K562 (cell line): ENCODE measurements around the gene SPIB. TPM values are rescaled to one million over a fixed set of nuclear protein-coding genes. Genes with fewer than 3 reads are reported as not detected.

ENCODE experiments used
- CSDE1 ChIP-seq, 2 experiments: fragments of 450-650 bp; IDR thresholded peaks; 2 replicates each; pipeline ENCODE4 v1.6.1; 2016; ENCODE audit warnings: mild to moderate bottlenecking in 1 of 2
- CXXC5 ChIP-seq: fragments of 250-450 bp; sonication (Bioruptor Pico); IDR thresholded peaks from 2 replicates; pipeline ENCODE4 v1.8.0; 2022; ENCODE audit warnings: inconsistent platforms, mild to moderate bottlenecking, moderate library complexity
- DNMT1 ChIP-seq: fragments of 450-650 bp; IDR thresholded peaks from 2 replicates; pipeline ENCODE4 v1.6.1; 2016; ENCODE audit warnings: antibody characterized with exemption, mild to moderate bottlenecking
- EWSR1 ChIP-seq: fragments of 450-650 bp; IDR thresholded peaks from 2 replicates; pipeline ENCODE4 v1.6.1; 2018; ENCODE audit warnings: borderline replicate concordance, mild to moderate bottlenecking, low read depth, moderate library complexity; ENCODE audit not compliant: partially characterized antibody
- MAFK ChIP-seq: IDR thresholded peaks from 2 replicates; pipeline ENCODE4 v1.6.1; 2011; ENCODE audit warnings: low read length, improper control_type of control experiment
- MTA3 ChIP-seq: fragments of 450-650 bp; formaldehyde crosslinking; IDR thresholded peaks from 2 replicates; pipeline ENCODE4 v1.6.1; 2017; ENCODE audit warnings: mild to moderate bottlenecking, borderline replicate concordance
- NFE2 ChIP-seq: IDR thresholded peaks from 2 replicates; pipeline ENCODE4 v1.6.1; 2014; ENCODE audit warnings: antibody characterized with exemption, low read depth
- PHF20 ChIP-seq: fragments of 450-650 bp; IDR thresholded peaks from 2 replicates; pipeline ENCODE4 v1.6.1; 2018; ENCODE audit not compliant: partially characterized antibody
- RNF2 ChIP-seq: sonication (generic); IDR thresholded peaks from 2 replicates; pipeline ENCODE4 v1.6.1; 2016
- SMAD1 ChIP-seq: fragments of 150-350 bp; IDR thresholded peaks from 2 replicates; pipeline ENCODE4 v1.6.1; 2014; ENCODE audit warnings: low read length, low read depth; ENCODE audit not compliant: partially characterized antibody
- TARDBP ChIP-seq: fragments of 450-650 bp; IDR thresholded peaks from 2 replicates; pipeline ENCODE4 v1.6.1; 2016
- ZNF316 ChIP-seq: fragments of 450-650 bp; IDR thresholded peaks from 2 replicates; pipeline ENCODE4 v1.6.1; 2016
- ZNF780A ChIP-seq: fragments of 250-450 bp; sonication (Bioruptor Pico); IDR thresholded peaks from 2 replicates; pipeline ENCODE4 v1.5.0; 2021; ENCODE audit warnings: mild to moderate bottlenecking
- polyA plus RNA-seq, 8 experiments: library from polyadenylated mRNA; depleted of rRNA in 4 of 8; stranded (reverse) in 5 of 8; unstranded in 3 of 8; fragments of >200 nt; fragmentation: Nextera tagmentation in 2 of 8; fragmentation: Illumina TruSeq in 1 of 8; extraction: Ambion mirVana in 2 of 8; extraction: Trizol in 1 of 8; gene quantifications; 2 replicates each; pipeline versions ENCODE4 v1.2.1 to v1.2.3, GENCODE V29; 2011 to 2014; ENCODE audit warnings: inconsistent platforms in 1 of 8, missing spikeins in 1 of 8
- total RNA-seq, 7 experiments: library from RNA; depleted of rRNA in 6 of 7; stranded (reverse); fragments of >200 nt in 6 of 7; fragmentation: Illumina TruSeq in 2 of 7; extraction: Trizol in 2 of 7; gene quantifications; 2 replicates each; pipeline versions ENCODE4 v1.2.1 to v1.2.3, GENCODE V29; 2011 to 2021; ENCODE audit warnings: low replicate concordance in 1 of 7
- TF ChIP-seq, protein P1 (sequence below), 2 experiments: fragments of 450-650 bp; IDR thresholded peaks; 2 replicates each; pipeline ENCODE4 v1.6.1; 2016; ENCODE audit warnings: mild to moderate bottlenecking in 2 of 2, borderline replicate concordance in 1 of 2, low read depth in 1 of 2, moderate library complexity in 1 of 2
- TF ChIP-seq, protein P2 (sequence below): fragments of 450-650 bp; IDR thresholded peaks from 2 replicates; pipeline ENCODE4 v1.6.1; 2016; ENCODE audit warnings: mild to moderate bottlenecking
- TF ChIP-seq, protein P3 (sequence below): fragments of 450-650 bp; IDR thresholded peaks from 2 replicates; pipeline ENCODE4 v1.6.1; 2018; ENCODE audit not compliant: partially characterized antibody

The SPIB gene
- total and polyA plus RNA-seq, 9 of the 15 experiments (the other 6 are each of a cell fraction or from before 2014, with no cell fraction given) = 0.06 to 1.0 (median 0.43) TPM; not detected in 1

DNA sequence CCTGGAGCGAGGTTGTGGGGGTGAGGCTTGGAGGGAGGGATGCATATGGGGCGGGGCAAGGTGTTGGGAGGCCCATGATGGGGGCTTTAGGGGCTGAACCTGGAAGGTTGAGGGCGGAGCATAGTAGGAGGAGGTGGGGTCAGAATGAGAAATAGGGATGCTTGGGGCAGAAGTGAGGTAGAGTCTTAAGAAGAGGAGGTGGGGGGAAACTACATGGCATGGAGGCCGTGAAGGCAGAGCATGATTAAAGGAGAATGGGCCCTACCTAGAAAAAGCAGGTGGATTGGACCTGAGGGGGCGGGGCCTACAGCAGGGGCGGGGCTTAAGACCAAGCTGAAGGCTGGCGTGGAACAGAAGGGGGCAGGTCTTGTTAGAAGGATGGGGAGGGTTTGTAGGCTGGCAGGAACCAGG lies 41.7 kb upstream of the SPIB start (continued):
- TF ChIP-seq, protein P1, sequence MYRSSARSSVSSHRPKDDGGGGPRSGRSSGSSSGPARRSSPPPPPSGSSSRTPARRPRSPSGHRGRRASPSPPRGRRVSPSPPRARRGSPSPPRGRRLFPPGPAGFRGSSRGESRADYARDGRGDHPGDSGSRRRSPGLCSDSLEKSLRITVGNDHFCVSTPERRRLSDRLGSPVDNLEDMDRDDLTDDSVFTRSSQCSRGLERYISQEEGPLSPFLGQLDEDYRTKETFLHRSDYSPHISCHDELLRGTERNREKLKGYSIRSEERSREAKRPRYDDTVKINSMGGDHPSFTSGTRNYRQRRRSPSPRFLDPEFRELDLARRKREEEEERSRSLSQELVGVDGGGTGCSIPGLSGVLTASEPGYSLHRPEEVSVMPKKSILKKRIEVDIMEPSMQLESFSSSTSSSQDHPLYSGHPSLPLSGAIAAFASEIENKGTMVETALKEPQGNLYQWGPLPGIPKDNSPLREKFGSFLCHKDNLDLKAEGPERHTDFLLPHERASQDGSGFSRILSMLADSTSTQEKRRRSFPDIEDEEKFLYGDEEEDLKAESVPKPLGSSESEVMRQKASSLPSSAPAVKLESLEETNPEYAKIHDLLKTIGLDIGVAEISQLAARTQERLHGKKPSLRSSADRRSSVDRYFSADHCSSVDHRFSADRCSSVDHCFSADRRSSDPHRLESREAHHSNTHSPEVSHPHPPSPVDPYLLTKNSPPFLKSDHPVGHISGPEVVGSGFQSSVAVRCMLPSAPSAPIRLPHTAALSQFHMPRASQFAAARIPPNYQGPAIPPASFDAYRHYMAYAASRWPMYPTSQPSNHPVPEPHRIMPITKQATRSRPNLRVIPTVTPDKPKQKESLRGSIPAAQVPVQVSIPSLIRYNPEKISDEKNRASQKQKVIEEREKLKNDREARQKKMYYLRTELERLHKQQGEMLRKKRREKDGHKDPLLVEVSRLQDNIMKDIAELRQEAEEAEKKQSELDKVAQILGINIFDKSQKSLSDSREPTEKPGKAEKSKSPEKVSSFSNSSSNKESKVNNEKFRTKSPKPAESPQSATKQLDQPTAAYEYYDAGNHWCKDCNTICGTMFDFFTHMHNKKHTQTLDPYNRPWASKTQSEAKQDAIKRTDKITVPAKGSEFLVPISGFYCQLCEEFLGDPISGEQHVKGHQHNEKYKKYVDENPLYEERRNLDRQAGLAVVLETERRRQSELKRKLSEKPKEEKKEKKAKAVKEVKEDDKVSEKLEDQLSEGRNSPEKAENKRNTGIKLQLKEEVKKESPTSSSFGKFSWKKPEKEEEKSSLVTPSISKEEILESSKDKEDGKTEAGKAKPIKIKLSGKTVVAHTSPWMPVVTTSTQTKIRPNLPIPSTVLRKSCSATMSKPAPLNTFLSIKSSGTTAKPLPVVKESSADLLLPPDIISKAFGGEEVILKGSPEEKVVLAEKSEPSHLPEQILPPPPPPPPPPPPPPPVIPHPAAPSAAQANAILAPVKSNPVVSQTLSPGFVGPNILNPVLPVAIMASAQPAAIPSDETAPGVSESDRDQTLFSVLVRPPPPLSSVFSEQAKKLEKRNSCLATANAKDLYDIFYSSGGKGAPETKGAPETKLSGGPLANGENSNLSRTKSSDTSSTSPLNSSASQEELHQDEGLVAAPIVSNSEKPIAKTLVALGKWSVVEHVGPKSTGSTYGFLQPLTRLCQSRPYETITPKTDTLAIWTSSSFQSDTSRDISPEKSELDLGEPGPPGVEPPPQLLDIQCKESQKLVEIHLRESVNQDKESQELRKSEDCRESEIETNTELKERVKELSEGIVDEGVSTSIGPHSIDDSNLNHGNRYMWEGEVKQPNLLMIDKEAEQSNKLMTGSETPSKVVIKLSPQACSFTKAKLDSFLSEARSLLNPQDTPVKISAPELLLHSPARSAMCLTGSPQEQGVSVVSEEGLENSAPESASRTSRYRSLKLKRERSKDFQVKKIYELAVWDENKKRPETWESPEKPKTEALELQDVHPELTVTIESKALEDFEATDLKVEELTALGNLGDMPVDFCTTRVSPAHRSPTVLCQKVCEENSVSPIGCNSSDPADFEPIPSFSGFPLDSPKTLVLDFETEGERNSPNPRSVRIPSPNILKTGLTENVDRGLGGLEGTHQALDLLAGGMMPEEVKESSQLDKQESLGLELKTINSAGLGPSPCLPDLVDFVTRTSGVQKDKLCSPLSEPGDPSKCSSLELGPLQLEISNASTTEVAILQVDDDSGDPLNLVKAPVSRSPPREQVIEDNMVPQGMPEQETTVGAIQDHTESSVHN (IDR thresholded peaks at IDR 0.05; ENCODE audit: borderline replicate concordance in 1 of 2, low read depth in 1 of 2) = no peak
- TF ChIP-seq ZNF780A (CRISPR knock-in tag) (no peak), ZNF316 (no peak), CXXC5 (CRISPR knock-in tag) (no peak), CSDE1 (IDR thresholded peaks at IDR 0.05) (no peak), EWSR1 (no peak), TARDBP (no peak), MTA3 (no peak), DNMT1 (no peak), RNF2 (no peak), PHF20 (no peak), SMAD1 (no peak), NFE2 (no peak), MAFK (no peak)
- TF ChIP-seq, protein P2, sequence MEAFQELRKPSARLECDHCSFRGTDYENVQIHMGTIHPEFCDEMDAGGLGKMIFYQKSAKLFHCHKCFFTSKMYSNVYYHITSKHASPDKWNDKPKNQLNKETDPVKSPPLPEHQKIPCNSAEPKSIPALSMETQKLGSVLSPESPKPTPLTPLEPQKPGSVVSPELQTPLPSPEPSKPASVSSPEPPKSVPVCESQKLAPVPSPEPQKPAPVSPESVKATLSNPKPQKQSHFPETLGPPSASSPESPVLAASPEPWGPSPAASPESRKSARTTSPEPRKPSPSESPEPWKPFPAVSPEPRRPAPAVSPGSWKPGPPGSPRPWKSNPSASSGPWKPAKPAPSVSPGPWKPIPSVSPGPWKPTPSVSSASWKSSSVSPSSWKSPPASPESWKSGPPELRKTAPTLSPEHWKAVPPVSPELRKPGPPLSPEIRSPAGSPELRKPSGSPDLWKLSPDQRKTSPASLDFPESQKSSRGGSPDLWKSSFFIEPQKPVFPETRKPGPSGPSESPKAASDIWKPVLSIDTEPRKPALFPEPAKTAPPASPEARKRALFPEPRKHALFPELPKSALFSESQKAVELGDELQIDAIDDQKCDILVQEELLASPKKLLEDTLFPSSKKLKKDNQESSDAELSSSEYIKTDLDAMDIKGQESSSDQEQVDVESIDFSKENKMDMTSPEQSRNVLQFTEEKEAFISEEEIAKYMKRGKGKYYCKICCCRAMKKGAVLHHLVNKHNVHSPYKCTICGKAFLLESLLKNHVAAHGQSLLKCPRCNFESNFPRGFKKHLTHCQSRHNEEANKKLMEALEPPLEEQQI = no peak
- TF ChIP-seq, protein P3, sequence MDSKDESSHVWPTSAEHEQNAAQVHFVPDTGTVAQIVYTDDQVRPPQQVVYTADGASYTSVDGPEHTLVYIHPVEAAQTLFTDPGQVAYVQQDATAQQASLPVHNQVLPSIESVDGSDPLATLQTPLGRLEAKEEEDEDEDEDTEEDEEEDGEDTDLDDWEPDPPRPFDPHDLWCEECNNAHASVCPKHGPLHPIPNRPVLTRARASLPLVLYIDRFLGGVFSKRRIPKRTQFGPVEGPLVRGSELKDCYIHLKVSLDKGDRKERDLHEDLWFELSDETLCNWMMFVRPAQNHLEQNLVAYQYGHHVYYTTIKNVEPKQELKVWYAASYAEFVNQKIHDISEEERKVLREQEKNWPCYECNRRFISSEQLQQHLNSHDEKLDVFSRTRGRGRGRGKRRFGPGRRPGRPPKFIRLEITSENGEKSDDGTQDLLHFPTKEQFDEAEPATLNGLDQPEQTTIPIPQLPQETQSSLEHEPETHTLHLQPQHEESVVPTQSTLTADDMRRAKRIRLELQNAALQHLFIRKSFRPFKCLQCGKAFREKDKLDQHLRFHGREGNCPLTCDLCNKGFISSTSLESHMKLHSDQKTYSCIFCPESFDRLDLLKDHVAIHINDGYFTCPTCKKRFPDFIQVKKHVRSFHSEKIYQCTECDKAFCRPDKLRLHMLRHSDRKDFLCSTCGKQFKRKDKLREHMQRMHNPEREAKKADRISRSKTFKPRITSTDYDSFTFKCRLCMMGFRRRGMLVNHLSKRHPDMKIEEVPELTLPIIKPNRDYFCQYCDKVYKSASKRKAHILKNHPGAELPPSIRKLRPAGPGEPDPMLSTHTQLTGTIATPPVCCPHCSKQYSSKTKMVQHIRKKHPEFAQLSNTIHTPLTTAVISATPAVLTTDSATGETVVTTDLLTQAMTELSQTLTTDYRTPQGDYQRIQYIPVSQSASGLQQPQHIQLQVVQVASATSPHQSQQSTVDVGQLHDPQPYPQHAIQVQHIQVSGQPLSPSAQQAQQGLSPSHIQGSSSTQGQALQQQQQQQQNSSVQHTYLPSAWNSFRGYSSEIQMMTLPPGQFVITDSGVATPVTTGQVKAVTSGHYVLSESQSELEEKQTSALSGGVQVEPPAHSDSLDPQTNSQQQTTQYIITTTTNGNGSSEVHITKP = peak; percentile 96
